ENCODE data around the gene NPIPA8.
"Not testable (repeated sequence)": the region's sequence is repeated elsewhere in the genome, so short reads cannot be mapped to it uniquely, and the experiment has no call there.

The NPIPA8 gene

DNA sequence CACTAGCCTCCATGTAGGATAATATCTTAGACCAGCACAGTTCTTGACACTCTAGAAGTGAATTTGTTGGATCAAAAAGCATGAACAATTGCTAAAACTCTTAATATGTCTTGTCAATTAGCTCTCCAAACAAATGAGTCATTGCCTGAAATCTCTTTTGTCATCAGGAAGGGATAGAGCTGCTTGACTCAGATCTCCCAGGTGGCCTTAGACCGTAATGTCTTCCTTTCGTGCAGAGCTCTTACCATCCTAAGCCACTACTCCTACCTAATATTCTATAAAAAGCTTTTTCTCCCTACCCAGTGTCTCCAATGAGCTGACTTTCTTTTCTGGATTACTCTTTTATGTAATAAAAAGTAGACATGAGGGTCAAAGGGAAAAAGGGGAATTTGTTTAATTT is 66.4 kb downstream of the NPIPA8 start:
- DNase-seq: not testable (repeated sequence)
